AG09309 (cell line): Measurements from ENCODE around the gene BCL7B.
"Not testable (repeated sequence)": the region's sequence is repeated elsewhere in the genome, so short reads cannot be mapped to it uniquely, and the experiment has no call there.

Experiments used
- DNase-seq: peaks from one replicate; pipeline ENCODE4 v3.0.0-alpha.2; 2010; ENCODE audit warnings: low read depth
- H3K4me3 ChIP-seq: 2 replicates; pipeline ENCODE4 v1.5.1; 2011; ENCODE audit warnings: mild to moderate bottlenecking, low read depth, low read length, moderate library complexity; ENCODE audit not compliant: control insufficient read depth
- CTCF ChIP-seq: IDR thresholded peaks from 2 replicates; pipeline ENCODE4 v1.5.1; 2011; ENCODE audit warnings: mild to moderate bottlenecking, low read depth, low read length, inconsistent platforms; ENCODE audit not compliant: insufficient read depth, control insufficient read depth; ENCODE audit errors: missing control alignments

The BCL7B gene

GRCh38 chr7:73544678-73545077, 12.8 kb downstream of the BCL7B start:
- TF ChIP-seq CTCF: no peak
- DNase-seq: no peak
- no peak overlapping the region for H3K4me3 ChIP-seq

GRCh38 chr7:73541722-73542121, 15.8 kb downstream of the BCL7B start:
- no peak overlapping the region for H3K4me3 ChIP-seq
- no peak for TF ChIP-seq CTCF
- DNase-seq: no peak

GRCh38 chr7:73539709-73540108, 17.8 kb downstream of the BCL7B start:
- DNase-seq: no peak
- no peak overlapping the region for H3K4me3 ChIP-seq
- no peak for TF ChIP-seq CTCF

GRCh38 chr7:73538510-73538909, 19.0 kb downstream of the BCL7B start:
- not testable (repeated sequence) for DNase-seq

GRCh38 chr7:73537051-73537450, 20.4 kb downstream of the BCL7B start:
- no peak for TF ChIP-seq CTCF
- no peak for DNase-seq
- no peak overlapping the region for H3K4me3 ChIP-seq

More at GRCh38 chr7:73538510-73538909, 19.0 kb downstream of the BCL7B start:
- H3K4me3 ChIP-seq: not testable (repeated sequence)

- no peak overlapping the region for H3K4me3 ChIP-seq
- DNase-seq: no peak
- no peak for TF ChIP-seq CTCF
These were observed 21.0 kb downstream of the BCL7B start for GRCh38 chr7:73536479-73536878.

GRCh38 chr7:73535918-73536317, 21.6 kb downstream of the BCL7B start:
- not testable (repeated sequence) for H3K4me3 ChIP-seq, DNase-seq

- DNase-seq: no peak
- no peak for TF ChIP-seq CTCF
These were observed 23.7 kb downstream of the BCL7B start for GRCh38 chr7:73533742-73534141.

More at GRCh38 chr7:73533742-73534141, 23.7 kb downstream of the BCL7B start:
- no peak overlapping the region for H3K4me3 ChIP-seq
